ENCODE measurements around the gene FOXA3.

- TF ChIP-seq CTCF (IDR thresholded peaks at IDR 0.05; ENCODE audit: insufficient read depth, low read length, poor library complexity, severe bottlenecking): no peak
- TF ChIP-seq EZH2phosphoT487 (conservative IDR thresholded peaks at IDR 0.05; ENCODE audit: low read length): no peak
Measured at GRCh38 chr19:45827459-45828093, 36.5 kb upstream of the FOXA3 start.
